NCI-H1105 (cell line): ENCODE measurements around the gene PIAS4.

Experiments
- DNase-seq: peaks from one replicate; lab custom pipeline; 2025; lab: John Stamatoyannopoulos, UW

PIAS4 gene

GRCh38 chr19:4077800-4078684, 70.5 kb downstream of the PIAS4 start:
- no peak for DNase-seq

- no peak for DNase-seq
Measured at GRCh38 chr19:4080473-4080872, 72.9 kb downstream of the PIAS4 start.

- no peak for DNase-seq
Measured at GRCh38 chr19:4081441-4082129, 74.0 kb downstream of the PIAS4 start.

- DNase-seq: no peak
Measured at GRCh38 chr19:4082172-4082571, 74.6 kb downstream of the PIAS4 start.

- DNase-seq: no peak
Measured at GRCh38 chr19:4083677-4084546, 76.4 kb downstream of the PIAS4 start.

GRCh38 chr19:4084547-4084877, 77.0 kb downstream of the PIAS4 start:
- DNase-seq: no peak

GRCh38 chr19:4086411-4086867, 78.9 kb downstream of the PIAS4 start:
- DNase-seq: no peak

- no peak for DNase-seq
Measured at GRCh38 chr19:4087787-4088679, 80.5 kb downstream of the PIAS4 start.

GRCh38 chr19:4088975-4089374, 81.4 kb downstream of the PIAS4 start:
- no peak for DNase-seq
